ENCODE measurements around the gene HOXB3.

GRCh38 chr17:48569240-48569582 is 20.8 kb downstream of the HOXB3 start:
- TF ChIP-seq CTCF (IDR thresholded peaks at IDR 0.05; ENCODE audit: borderline replicate concordance, extremely low read depth, low read length, poor library complexity, severe bottlenecking) (no peak), EZH2 (IDR thresholded peaks at IDR 0.05; ENCODE audit: borderline replicate concordance, low read depth, low read length, severe bottlenecking) (no peak)

Data from DND-41 (cell line).